ENCODE data around the gene YPEL2. TPM values are rescaled to one million over a fixed set of nuclear protein-coding genes. Genes with fewer than 3 reads are reported as not detected.

YPEL2 gene
- total RNA-seq, 1 experiment from 2014 or later = 1.1 TPM

DNA sequence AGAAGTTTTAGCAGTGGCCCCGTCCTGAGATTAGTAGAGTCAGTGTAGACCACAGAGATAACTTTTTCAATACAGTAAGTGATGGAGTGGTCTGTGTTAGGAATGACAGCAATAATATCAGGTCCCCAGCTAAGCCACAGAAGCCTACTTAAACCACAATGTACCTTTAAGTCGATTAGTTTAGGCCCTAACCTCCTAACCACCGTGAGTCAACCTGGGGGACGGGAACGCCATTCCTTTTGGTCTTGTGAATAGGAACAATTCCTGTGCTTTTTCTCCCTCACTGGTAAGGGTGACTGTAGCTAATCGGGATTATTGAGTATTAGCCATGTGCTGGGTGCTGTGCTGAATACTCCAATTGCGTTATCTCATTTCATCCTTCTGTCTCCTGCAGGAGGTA is 14.0 kb downstream of the YPEL2 start:
- intact Hi-C loops (cut with micrococcal nuclease; ENCODE audit: unreplicated experiment) = no loop called here
- BruUV-seq (replicated peaks) = no TSS peak
- DNase-seq (ENCODE audit: low read depth, low spot score) (no peak), ATAC-seq (no peak)
- no peak for TF ChIP-seq TCF7L2 (IDR thresholded peaks at IDR 0.05; ENCODE audit: low read depth, low read length)
- TF ChIP-seq REST (IDR thresholded peaks at IDR 0.05; ENCODE audit: insufficient read depth in 1 of 2, low read depth in 2 of 2, low read length in 1 of 2) = no peak
- TF ChIP-seq SIN3A (IDR thresholded peaks at IDR 0.05; ENCODE audit: borderline replicate concordance, insufficient read depth, low read depth, low read length) = no peak
- TF ChIP-seq, protein P1, sequence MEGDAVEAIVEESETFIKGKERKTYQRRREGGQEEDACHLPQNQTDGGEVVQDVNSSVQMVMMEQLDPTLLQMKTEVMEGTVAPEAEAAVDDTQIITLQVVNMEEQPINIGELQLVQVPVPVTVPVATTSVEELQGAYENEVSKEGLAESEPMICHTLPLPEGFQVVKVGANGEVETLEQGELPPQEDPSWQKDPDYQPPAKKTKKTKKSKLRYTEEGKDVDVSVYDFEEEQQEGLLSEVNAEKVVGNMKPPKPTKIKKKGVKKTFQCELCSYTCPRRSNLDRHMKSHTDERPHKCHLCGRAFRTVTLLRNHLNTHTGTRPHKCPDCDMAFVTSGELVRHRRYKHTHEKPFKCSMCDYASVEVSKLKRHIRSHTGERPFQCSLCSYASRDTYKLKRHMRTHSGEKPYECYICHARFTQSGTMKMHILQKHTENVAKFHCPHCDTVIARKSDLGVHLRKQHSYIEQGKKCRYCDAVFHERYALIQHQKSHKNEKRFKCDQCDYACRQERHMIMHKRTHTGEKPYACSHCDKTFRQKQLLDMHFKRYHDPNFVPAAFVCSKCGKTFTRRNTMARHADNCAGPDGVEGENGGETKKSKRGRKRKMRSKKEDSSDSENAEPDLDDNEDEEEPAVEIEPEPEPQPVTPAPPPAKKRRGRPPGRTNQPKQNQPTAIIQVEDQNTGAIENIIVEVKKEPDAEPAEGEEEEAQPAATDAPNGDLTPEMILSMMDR (IDR thresholded peaks at IDR 0.05) = no peak
- no peak for TF ChIP-seq POLR2AphosphoS5 (IDR thresholded peaks at IDR 0.05; ENCODE audit: low read depth, low read length)
- ChIA-PET POLR2A (no interaction called here), CTCF (no interaction called here)
- in situ Hi-C loops (cut with HindIII; ENCODE audit: low pct_unique_long_range_greater_than_20kb, low sequenced_read_pairs) = no loop called here
- Histone ChIP-seq H3K4me1 (ENCODE audit: control insufficient read depth, insufficient read depth, low read length) (no peaks in the 10 kb centered on the region), H3K4me3 (ENCODE audit: low read depth in 2 of 2, low read length in 2 of 2) (no peak overlapping the region), H3K9me3 (ENCODE audit: control insufficient read depth, insufficient read depth, low read depth, low read length) (no peaks in the 10 kb centered on the region), H3K36me3 (ENCODE audit: control insufficient read depth, insufficient read depth, low read length) (no peaks in the 10 kb centered on the region), H3K27ac (ENCODE audit: low read length) (no peak overlapping the region), H3K27me3 (ENCODE audit: control insufficient read depth, insufficient read depth, low read length) (no peaks in the 10 kb centered on the region)

DNA sequence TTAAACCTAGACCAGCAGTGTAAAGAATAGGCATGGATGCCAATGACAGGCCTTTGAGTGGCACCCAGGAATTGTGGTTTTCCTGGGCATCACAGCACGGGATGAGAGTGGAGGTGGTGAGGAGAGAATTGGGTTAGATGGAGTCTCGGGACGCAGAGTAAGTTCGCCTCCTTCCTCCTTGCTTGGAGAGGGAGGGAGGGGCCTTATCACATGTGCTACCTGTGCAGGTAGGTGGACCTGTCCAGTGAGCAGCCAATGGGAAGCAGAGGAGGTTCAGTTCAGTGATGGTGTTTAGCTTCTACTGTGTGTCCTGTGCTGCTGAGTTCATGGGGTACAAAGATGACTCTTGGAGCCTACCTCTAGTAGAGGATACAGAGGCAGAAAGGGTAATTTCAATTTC is 14.9 kb downstream of the YPEL2 start:
- Histone ChIP-seq H3K36me3 (ENCODE audit: control insufficient read depth, insufficient read depth, low read length) (no peaks in the 10 kb centered on the region), H3K27me3 (ENCODE audit: control insufficient read depth, insufficient read depth, low read length) (no peaks in the 10 kb centered on the region), H3K4me3 (ENCODE audit: low read depth in 2 of 2, low read length in 2 of 2) (no peak overlapping the region), H3K4me1 (ENCODE audit: control insufficient read depth, insufficient read depth, low read length) (no peaks in the 10 kb centered on the region), H3K27ac (ENCODE audit: low read length) (no peak overlapping the region), H3K9me3 (ENCODE audit: control insufficient read depth, insufficient read depth, low read depth, low read length) (no peaks in the 10 kb centered on the region)
- no peak for DNase-seq (ENCODE audit: low read depth, low spot score)
- ChIA-PET CTCF (no interaction called here), POLR2A (no interaction called here)
- ATAC-seq = no peak
- no TSS peak for BruUV-seq (replicated peaks)
- in situ Hi-C loops (cut with HindIII; ENCODE audit: low pct_unique_long_range_greater_than_20kb, low sequenced_read_pairs) = no loop called here
- no peak for TF ChIP-seq POLR2AphosphoS5 (IDR thresholded peaks at IDR 0.05; ENCODE audit: low read depth, low read length)
- TF ChIP-seq, protein P1 (IDR thresholded peaks at IDR 0.05) = no peak
- TF ChIP-seq REST (IDR thresholded peaks at IDR 0.05; ENCODE audit: insufficient read depth in 1 of 2, low read depth in 2 of 2, low read length in 1 of 2) = no peak
- TF ChIP-seq TCF7L2 (IDR thresholded peaks at IDR 0.05; ENCODE audit: low read depth, low read length) = no peak
- no peak for TF ChIP-seq SIN3A (IDR thresholded peaks at IDR 0.05; ENCODE audit: borderline replicate concordance, insufficient read depth, low read depth, low read length)
- intact Hi-C loops (cut with micrococcal nuclease; ENCODE audit: unreplicated experiment) = no loop called here

Measured in Panc1 (cell line).